Colonic mucosa (tissue), 4 donors: ENCODE measurements around the gene BZW2. TPM values are rescaled to one million over a fixed set of nuclear protein-coding genes. Genes with fewer than 3 reads are reported as not detected.

Experiments
- DNase-seq: peaks from one replicate; pipeline ENCODE4 v3.0.0-alpha.2; 2020
- H3K27ac ChIP-seq: fragments of 200-600 bp; one replicate; pipeline ENCODE4 v1.8.0; 2021
- H3K27me3 ChIP-seq: fragments of 200-600 bp; one replicate; pipeline ENCODE4 v1.8.0; 2021
- H3K36me3 ChIP-seq: fragments of 200-600 bp; one replicate; pipeline ENCODE4 v1.8.0; 2021
- H3K4me1 ChIP-seq: fragments of 200-600 bp; one replicate; pipeline ENCODE4 v1.8.0; 2021; ENCODE audit warnings: mild to moderate bottlenecking
- H3K4me3 ChIP-seq: fragments of 200-600 bp; one replicate; pipeline ENCODE4 v1.8.0; 2021
- H3K9ac ChIP-seq, 2 donors: one replicate each; pipeline ENCODE4 v1.7.0; 2013; ENCODE audit warnings: control low read depth in 2 of 2, low read depth in 2 of 2, low read length in 2 of 2
- H3K9me3 ChIP-seq: fragments of 200-600 bp; one replicate; pipeline ENCODE4 v1.8.0; 2021
- intact Hi-C: fragments of 100-400 bp; cut with DNase I; formaldehyde crosslinking; loops from one replicate; pipeline ENCODE4 v1.14.1; 2022
- total RNA-seq, 2 donors: library from RNA; stranded (reverse); fragmentation: NEBNext Ultra II Directional in 1 of 2; extraction: Animal tissue kit (Norgen Biotek cat#: 25700) in 1 of 2; gene quantifications; one replicate each; pipeline ENCODE4 v1.2.1, GENCODE V29; 2021
- TF ChIP-seq, protein P1 (sequence below): fragments of 200-600 bp; IDR thresholded peaks from one replicate; pipeline ENCODE4 v1.8.0; 2022; ENCODE audit warnings: antibody characterized with exemption, mild to moderate bottlenecking
- donor health status: healthy.
- donor health status: DM: no; HTN: no; CAD: no.
- donor health status: DM: no; HTN: no; CAD: no.

Gene BZW2
- total RNA-seq, 2 donors from 2014 or later: 56.1 to 73.8 TPM

DNA sequence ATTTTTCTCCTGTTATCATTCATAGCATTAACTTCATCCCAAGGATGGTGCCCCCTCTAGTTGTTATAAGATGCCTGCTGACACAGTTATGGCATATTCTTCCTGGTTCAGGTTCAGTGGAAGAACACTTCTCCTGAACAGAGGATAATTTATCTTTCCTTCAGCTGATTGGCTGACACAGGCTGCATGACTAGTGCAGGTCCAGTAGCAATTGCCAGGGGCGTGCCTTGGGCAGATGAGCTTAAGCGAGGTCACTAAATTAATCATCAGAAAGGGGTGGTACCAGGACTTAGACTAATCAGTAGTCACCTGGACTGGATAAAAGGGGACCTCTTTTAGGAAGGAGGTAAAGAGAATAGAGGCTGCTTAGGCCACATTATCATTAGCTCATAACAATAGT lies 42.3 kb downstream of the BZW2 start:
- H3K9me3 ChIP-seq: no peaks in the 10 kb centered on the region
- peaks cover 9% of the 10 kb centered on the region for H3K36me3 ChIP-seq
- intact Hi-C loops: no loop called here
- no peak overlapping the region for H3K9ac ChIP-seq
- no peaks in the 10 kb centered on the region for H3K4me1 ChIP-seq
- H3K27ac ChIP-seq: no peak overlapping the region
- TF ChIP-seq, protein P1, sequence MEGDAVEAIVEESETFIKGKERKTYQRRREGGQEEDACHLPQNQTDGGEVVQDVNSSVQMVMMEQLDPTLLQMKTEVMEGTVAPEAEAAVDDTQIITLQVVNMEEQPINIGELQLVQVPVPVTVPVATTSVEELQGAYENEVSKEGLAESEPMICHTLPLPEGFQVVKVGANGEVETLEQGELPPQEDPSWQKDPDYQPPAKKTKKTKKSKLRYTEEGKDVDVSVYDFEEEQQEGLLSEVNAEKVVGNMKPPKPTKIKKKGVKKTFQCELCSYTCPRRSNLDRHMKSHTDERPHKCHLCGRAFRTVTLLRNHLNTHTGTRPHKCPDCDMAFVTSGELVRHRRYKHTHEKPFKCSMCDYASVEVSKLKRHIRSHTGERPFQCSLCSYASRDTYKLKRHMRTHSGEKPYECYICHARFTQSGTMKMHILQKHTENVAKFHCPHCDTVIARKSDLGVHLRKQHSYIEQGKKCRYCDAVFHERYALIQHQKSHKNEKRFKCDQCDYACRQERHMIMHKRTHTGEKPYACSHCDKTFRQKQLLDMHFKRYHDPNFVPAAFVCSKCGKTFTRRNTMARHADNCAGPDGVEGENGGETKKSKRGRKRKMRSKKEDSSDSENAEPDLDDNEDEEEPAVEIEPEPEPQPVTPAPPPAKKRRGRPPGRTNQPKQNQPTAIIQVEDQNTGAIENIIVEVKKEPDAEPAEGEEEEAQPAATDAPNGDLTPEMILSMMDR: no peak
- H3K4me3 ChIP-seq: no peak overlapping the region
- no peaks in the 10 kb centered on the region for H3K27me3 ChIP-seq
- DNase-seq: no peak

DNA sequence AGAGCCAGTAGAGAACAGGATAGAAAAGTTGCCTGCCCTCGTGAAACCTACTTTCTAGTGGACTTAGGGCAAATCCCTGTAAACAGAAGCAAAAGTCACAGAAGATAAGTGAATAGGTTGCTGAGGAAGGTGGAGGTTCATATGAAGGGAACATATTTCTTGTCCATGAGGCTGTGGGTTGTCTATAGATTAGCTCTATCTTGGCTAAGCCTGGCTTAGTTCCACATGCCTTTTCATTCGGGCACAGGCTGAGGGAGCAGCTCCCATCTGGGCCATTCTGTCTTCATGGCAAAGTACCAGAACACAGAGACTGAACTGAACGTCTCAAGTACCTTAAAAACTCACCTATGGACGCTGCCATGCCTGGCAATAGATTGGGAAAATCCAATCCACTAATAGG lies 45.3 kb downstream of the BZW2 start:
- intact Hi-C loops: loop anchor here (10.0 kb wide), 2 partner anchors 86 to 104 kb away; no protein-coding TSS in a partner anchor
- no peak for DNase-seq
- H3K27me3 ChIP-seq: no peaks in the 10 kb centered on the region
- H3K36me3 ChIP-seq: peaks cover 9% of the 10 kb centered on the region
- no peak overlapping the region for H3K4me3 ChIP-seq
- TF ChIP-seq, protein P1: no peak
- no peaks in the 10 kb centered on the region for H3K9me3 ChIP-seq
- H3K4me1 ChIP-seq: no peaks in the 10 kb centered on the region
- no peak overlapping the region for H3K9ac ChIP-seq
- no peak overlapping the region for H3K27ac ChIP-seq

DNA sequence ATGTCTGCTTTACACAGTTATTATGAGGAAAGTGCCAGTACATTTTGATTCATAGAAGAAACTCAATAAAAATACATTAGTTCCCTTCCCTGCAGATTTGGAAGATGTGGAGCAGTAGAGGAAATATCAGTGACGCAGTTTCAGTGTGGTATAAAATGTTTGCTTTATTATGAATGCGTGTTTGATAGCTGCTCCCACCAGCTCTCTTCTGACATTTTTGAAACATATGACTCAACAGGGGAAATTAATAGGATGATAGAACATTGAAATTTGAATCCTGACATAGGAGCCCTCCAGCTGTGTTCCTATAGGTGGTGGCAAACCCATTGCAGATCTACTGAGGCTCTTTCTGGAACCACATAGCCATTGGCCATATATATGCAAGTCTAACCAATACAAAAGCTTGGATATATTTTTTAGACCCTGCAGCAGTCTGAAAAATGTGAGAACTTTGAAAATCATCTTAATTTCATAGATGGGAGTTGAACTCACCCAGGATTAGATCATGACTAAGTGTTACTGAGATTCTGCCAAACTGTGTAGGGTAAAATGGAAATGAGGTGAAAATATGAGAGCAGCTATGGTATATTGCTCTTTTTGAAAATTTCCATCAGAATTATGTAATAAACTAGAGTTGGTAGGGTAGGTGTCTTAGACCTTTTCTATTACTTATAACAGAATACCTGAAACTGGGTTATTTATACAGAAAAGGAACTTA lies 47.8 kb downstream of the BZW2 start:
- H3K4me3 ChIP-seq: no peak overlapping the region
- peaks cover 11% of the 10 kb centered on the region for H3K36me3 ChIP-seq
- no peaks in the 10 kb centered on the region for H3K9me3 ChIP-seq
- H3K27me3 ChIP-seq: no peaks in the 10 kb centered on the region
- no peaks in the 10 kb centered on the region for H3K4me1 ChIP-seq
- intact Hi-C loops: loop anchor here (10.0 kb wide), 2 partner anchors 89 to 101 kb away; no protein-coding TSS in a partner anchor
- DNase-seq: no peak
- TF ChIP-seq, protein P1: no peak
- H3K27ac ChIP-seq: no peak overlapping the region
- no peak overlapping the region for H3K9ac ChIP-seq

DNA sequence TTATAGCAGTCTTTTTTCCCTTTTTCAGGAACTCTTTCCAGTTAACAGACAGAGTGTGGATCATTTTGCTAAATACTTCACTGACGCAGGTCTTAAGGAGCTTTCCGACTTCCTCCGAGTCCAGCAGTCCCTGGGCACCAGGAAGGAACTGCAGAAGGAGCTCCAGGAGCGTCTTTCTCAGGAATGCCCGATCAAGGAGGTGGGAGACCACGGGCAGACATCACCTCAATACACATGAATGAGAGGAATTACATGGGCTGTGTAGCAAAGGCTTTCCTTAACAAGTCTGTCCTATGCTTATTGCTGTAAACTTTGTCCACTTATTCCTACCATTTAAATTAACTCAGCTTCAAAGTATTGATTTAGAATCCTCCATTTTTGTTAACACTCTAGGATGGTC lies 48.8 kb downstream of the BZW2 start:
- DNase-seq: no peak
- Histone ChIP-seq H3K9ac (no peak overlapping the region), H3K27me3 (no peaks in the 10 kb centered on the region), H3K36me3 (peaks cover 9% of the 10 kb centered on the region), H3K4me1 (no peaks in the 10 kb centered on the region), H3K27ac (no peak overlapping the region), H3K9me3 (no peaks in the 10 kb centered on the region), H3K4me3 (no peak overlapping the region)
- intact Hi-C loops: loop anchor here (5.0 to 10.0 kb wide), 3 partner anchors 90 to 222 kb away; no protein-coding TSS in a partner anchor
- TF ChIP-seq, protein P1: no peak

DNA sequence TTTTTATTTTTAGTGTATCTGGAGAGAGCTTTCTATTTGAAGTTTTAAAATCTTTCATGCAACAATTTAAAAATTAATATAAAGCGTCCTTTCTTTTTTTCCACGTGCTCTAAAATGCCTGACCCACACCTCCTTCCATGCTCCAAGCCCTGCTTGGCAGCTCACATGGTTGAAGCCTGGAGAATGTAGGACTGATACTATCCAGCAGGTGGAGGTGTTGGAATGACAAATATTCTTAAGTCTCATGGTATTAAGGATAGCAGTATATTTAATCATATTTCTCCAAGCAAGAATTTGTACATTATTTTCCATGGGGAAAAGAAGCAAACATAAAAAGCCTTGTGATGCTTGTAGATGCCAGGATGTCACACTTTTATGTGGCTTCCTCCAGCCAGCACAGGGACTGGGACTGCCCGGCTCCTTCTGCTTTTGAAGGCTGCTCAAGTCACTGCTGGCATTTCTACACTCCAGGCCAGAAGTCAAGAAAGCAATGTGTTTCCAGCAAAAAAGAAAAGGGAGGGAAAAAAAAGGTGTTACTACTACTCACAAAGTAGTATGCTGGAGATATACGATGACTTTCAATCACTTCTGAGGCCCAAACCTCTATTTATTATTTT lies 49.7 kb downstream of the BZW2 start:
- no peak overlapping the region for H3K27ac ChIP-seq
- intact Hi-C loops: loop anchor here (5.0 to 10.0 kb wide), 3 partner anchors 91 to 222 kb away; no protein-coding TSS in a partner anchor
- H3K4me3 ChIP-seq: no peak overlapping the region
- DNase-seq: peak; percentile 55
- H3K27me3 ChIP-seq: no peaks in the 10 kb centered on the region
- TF ChIP-seq, protein P1: peak; percentile 70
- H3K4me1 ChIP-seq: no peaks in the 10 kb centered on the region
- H3K36me3 ChIP-seq: peaks cover 2% of the 10 kb centered on the region
- no peaks in the 10 kb centered on the region for H3K9me3 ChIP-seq
- H3K9ac ChIP-seq: no peak overlapping the region
